ENCODE measurements around the gene KNG1.

KNG1 gene

GRCh38 chr3:186782542-186783057, 65.4 kb downstream of the KNG1 start:
- DNase-seq = no peak

GRCh38 chr3:186783058-186783730, 66.0 kb downstream of the KNG1 start, which contains the start of gene EIF4A2:
EIF4A2 (plus strand) TSS chr3:186783577; CDS start chr3:186783611, 34 bp downstream.
- peak; percentile 97 for DNase-seq

DNA sequence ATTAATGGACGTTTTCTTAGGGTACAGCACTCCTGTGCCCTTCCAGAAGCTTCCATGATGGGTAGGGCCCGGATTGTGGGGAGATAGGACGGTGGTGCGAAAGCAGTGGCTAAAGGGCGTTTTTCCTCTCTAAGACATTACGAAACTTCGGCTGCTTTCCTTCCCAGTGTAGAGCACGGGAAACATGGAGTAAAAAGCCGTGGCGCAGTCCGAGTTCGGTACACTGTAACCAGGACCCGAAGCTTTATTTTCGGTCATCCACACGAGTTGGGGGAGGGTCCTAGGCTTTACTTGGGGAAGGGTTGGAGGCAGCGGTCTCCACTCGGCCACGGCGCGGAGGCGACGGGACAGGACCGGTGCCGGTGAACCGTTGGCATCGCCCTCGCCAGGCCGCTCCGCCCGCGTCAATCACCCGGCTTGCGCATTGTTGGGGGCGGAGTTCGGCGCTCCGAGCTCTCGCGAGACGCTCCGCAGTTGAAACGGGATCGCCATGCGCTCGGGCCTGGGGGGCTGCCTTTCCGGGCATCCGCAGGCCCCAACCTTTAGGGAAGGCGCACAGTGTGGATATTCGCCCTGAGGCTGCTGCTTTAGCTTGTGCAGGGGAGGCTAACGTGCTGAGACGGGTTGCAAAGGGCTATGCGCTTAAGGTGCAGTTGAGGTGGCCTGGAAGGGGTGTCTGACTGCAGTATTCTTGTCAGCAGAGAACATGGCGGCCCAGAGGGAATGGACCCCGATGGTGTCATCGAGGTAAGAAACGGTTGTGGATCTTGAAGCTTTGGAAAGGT, 66.8 kb downstream of the KNG1 start:
- DNase-seq = peak; percentile 92

DNA sequence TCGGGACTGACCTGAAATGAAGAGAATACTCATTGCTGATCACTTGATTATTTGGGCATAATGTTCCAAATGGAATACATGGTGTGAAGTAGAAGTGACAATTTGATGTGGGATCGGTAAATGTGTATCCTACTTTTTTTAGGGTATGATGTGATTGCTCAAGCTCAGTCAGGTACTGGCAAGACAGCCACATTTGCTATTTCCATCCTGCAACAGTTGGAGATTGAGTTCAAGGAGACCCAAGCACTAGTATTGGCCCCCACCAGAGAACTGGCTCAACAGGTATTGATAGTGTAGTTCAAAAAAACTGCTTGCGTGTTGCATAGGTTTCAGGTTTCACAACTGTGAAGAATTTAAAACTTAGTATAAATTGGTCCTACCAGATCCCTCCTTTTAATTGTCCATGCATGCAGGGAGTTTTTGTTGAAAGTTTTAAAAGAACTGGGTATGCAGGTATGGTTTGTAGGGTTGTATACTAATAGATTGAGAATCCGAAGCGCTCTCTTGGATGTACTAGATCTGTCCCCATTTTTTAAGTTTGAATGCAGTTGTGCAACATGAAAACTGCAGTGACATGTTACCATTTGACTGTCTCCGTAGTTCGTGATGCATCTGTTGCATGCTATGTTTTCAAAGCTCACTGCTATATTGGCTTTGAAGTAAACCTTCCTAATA, 67.8 kb downstream of the KNG1 start:
- DNase-seq = peak; percentile 64

DNA sequence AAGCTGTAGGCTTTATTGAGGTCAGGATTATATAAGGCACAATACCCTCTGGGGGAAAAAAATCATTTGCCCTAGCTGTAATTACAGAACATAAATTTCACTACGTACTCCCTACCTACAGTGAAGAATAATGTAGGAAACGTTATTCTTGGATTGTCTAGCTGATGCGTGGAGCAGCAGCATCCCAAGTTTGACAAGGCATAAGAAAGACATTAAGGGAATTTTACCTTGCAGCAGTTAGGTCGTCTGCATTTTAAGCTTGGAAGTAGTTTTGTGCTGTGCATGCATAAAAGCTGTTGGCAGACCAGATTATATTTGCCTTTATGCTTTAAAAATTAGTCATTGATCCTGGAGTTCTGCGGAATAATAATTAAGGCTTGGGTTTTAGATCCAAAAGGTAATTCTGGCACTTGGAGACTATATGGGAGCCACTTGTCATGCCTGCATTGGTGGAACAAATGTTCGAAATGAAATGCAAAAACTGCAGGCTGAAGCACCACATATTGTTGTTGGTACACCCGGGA, 68.4 kb downstream of the KNG1 start:
- peak; percentile 50 for DNase-seq

- peak; percentile 55 for DNase-seq
These were observed 69.8 kb downstream of the KNG1 start for GRCh38 chr3:186786922-186787321.

- DNase-seq = peak; percentile 53
These were observed 70.7 kb downstream of the KNG1 start for GRCh38 chr3:186787642-186788481.

DNA sequence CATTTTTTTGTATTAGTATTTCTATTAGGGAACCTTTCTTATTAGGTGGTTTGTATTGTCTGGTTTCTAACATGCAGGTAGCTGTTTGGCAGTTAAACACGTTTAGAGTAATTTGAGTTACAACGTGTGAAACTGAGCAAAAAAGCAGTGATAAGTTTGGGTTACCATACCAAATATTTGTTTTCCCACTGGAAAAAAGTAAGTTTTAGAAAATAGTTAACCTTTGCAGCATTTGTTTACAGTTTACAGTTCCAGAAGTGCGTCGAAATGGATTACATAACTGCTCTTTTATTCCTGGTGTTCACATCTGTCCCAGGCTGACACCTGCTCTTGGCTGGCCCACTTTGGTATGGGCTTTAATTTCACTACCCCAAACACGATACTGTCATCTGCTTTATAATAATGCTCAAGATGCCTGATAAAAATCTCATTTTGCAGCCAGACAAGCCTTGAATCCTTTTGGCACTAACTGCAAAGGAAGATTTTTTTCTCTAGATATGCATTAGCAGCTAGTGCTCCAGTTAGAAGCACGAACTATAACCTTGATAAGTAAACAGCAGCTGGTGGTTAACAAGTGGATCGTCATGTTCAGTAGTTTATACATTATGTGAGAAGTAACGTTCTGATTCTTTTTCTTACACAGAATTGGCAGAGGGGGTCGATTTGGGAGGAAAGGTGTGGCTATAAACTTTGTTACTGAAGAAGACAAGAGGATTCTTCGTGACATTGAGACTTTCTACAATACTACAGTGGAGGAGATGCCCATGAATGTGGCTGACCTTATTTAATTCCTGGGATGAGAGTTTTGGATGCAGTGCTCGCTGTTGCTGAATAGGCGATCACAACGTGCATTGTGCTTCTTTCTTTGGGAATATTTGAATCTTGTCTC, 71.6 kb downstream of the KNG1 start:
- DNase-seq = peak; percentile 57

DNA sequence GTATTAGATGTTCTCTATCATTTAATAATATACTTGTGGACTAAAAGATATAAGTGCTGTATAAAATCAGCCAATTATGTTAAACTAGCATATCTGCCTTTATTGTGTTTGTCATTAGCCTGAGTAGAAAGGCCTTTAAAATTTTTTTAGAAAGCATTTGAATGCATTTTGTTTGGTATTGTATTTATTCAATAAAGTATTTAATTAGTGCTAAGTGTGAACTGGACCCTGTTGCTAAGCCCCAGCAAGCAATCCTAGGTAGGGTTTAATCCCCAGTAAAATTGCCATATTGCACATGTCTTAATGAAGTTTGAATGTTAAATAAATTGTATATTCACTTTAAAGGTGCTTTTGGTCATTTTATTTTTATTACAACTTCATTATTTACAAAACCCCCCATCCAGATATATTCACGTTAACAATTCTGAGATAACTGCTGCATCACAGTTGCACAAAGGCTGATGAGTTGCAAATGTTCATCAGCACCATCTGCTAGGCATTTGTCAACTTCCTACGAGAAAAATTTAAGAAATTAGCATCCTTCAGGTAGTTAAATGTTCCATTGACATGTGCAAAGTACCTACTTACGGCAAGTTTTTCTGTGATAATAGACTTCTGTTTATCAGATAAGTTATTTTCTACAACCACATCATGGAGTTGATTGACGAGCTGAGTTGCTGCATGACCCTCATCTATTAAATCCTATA, 72.5 kb downstream of the KNG1 start:
- peak; percentile 51 for DNase-seq

- peak; percentile 80 for DNase-seq
These were observed 73.3 kb downstream of the KNG1 start for GRCh38 chr3:186790261-186790981.

Measured in activated CD8-positive, alpha-beta memory T cell treated with anti-CD3 and anti-CD28 coated beads for 24 hours (primary cell).